Fibroblast of lung (primary cell): Measurements from ENCODE around the gene DRAXIN.

Source experiments
- CTCF ChIP-seq, 2 donors: IDR thresholded peaks in 1 of 2; conservative IDR thresholded peaks in 1 of 2; 1 replicate in 1 of 2; 2 replicates in 1 of 2; pipeline ENCODE4 v1.5.1; 2011 to 2012; ENCODE audit warnings: low read length in 2 of 2, control low read depth in 1 of 2, inconsistent platforms in 1 of 2, low read depth in 1 of 2, mild to moderate bottlenecking in 1 of 2
- EZH2 ChIP-seq: IDR thresholded peaks from 2 replicates; pipeline ENCODE4 v1.5.1; 2012; ENCODE audit warnings: low read length, control low read depth, mild to moderate bottlenecking; ENCODE audit errors: missing control alignments

- TF ChIP-seq CTCF (conservative IDR thresholded peaks at IDR 0.05 in 1 of 2, IDR thresholded peaks at IDR 0.05 in 1 of 2; ENCODE audit: low read depth in 1 of 2, low read length in 2 of 2) (no peak), EZH2 (no peak)
These were observed 68.3 kb downstream of the DRAXIN start for GRCh38 chr1:11759791-11760190.
